RCC 7860 (cell line): ENCODE data around the gene RSPH9.
"Not testable (repeated sequence)": the region's sequence is repeated elsewhere in the genome, so short reads cannot be mapped to it uniquely, and the experiment has no call there.

Source experiments
- DNase-seq: peaks from one replicate; pipeline ENCODE4 v3.0.0-alpha.2; 2015; ENCODE audit warnings: low spot score
- FAIRE-seq: peaks from 2 replicates; lab custom pipeline; 2012; peaks lifted over from hg19 to GRCh38; lab: Jason Lieb, UNC

RSPH9 gene

GRCh38 chr6:43628393-43629103 is 16.3 kb upstream of the RSPH9 start:
- FAIRE-seq (no peak), DNase-seq (no peak)

DNA sequence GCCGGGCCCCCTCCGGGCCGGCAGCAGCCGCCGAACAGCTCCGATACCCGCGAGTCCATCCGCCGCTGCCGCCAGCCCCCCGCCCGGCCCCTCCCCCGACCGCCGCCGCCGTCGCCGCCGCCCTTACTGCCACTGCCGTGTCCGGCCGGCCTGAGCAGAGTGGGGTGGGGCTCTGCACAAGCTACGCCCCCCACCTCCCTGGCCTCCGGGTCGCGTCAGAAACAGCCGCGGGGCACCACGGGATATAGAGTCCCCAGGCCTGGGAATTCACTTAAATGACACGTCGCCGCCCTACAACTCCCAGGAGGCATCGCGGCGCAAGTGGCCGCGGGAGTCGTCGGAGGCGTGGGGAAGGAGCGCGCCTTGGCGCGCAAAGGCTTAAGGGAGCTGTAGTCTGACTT is 15.7 kb upstream of the RSPH9 start, which contains the start of gene GTPBP2:
Gene GTPBP2, minus strand, starts transcription at position 161 of the 401 bp plus-strand sequence. Its CDS starts 102 bp downstream, at position 59.
- FAIRE-seq (peak; percentile 72), DNase-seq (peak; percentile 95)

GRCh38 chr6:43629505-43630300 is 15.1 kb upstream of the RSPH9 start:
- DNase-seq (peak; percentile 93), FAIRE-seq (peak; percentile 85)

- FAIRE-seq (no peak), DNase-seq (no peak)
Observed at GRCh38 chr6:43630980-43631619, 13.7 kb upstream of the RSPH9 start.

DNA sequence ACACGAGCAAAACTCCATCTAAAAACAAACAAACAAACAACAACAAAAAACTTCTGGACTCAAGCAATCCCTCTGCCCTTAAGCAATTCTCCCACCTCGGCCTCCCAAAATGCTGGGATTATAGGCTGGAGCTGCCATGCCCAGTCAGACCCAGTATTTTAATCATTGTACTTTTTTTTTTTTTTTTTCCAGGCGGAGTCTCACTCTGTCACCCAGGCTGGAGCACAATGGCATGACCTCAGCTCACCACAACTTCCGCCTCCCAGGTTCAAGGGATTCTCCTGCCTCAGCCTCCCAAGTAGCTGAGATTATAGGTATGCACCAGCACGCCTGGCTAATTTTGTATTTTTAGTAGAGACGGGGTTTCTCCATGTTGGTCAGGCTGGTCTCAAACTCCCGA is 11.8 kb upstream of the RSPH9 start:
- not testable (repeated sequence) for FAIRE-seq
- peak; percentile 14 for DNase-seq

DNA sequence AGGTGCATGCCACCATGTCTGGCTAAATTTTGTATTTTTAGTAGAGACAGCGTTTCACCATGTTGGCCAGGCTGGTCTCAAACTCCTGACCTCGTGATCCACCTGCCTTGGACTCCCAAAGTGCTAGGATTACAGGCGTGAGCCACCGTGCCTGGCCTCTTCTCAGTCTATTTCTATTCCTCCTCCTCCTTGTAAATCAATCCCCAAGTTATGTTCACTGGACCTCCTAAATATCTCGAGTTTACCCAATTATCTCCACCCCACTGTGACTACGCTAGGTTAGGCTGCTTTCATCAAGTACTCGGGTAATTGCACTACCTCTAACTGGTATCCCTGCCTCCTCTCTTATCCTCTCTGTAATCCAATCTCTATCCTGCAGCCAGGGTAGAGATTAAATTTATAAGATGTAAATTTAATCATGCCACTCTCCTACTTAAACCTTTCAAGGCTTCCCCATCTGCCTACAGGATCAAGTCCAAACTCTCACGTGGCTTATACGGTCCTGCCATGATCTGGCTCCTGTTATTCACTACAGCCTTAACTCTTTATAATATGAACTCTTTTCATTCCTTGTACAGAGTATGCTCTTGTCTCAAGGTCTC is 10.0 kb upstream of the RSPH9 start:
- no peak for FAIRE-seq
- no peak for DNase-seq

GRCh38 chr6:43635387-43636307 is 9.2 kb upstream of the RSPH9 start, which contains the start of gene MAD2L1BP:
Gene MAD2L1BP, plus strand, starts transcription at chr6:43635840. Its CDS starts 36 bp downstream, at chr6:43635876.
- FAIRE-seq (no peak), DNase-seq (peak; percentile 42)

DNA sequence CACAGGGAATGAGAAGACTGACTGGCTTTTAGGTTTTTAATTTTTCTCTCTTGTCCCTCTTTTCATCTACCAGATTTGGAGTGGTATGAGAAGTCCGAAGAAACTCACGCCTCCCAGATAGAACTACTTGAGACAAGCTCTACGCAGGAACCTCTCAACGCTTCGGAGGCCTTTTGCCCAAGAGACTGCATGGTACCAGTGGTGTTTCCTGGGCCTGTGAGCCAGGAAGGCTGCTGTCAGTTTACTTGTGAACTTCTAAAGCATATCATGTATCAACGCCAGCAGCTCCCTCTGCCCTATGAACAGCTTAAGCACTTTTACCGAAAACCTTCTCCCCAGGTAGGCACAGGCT is 8.6 kb upstream of the RSPH9 start:
- DNase-seq = no peak
- no peak for FAIRE-seq

DNA sequence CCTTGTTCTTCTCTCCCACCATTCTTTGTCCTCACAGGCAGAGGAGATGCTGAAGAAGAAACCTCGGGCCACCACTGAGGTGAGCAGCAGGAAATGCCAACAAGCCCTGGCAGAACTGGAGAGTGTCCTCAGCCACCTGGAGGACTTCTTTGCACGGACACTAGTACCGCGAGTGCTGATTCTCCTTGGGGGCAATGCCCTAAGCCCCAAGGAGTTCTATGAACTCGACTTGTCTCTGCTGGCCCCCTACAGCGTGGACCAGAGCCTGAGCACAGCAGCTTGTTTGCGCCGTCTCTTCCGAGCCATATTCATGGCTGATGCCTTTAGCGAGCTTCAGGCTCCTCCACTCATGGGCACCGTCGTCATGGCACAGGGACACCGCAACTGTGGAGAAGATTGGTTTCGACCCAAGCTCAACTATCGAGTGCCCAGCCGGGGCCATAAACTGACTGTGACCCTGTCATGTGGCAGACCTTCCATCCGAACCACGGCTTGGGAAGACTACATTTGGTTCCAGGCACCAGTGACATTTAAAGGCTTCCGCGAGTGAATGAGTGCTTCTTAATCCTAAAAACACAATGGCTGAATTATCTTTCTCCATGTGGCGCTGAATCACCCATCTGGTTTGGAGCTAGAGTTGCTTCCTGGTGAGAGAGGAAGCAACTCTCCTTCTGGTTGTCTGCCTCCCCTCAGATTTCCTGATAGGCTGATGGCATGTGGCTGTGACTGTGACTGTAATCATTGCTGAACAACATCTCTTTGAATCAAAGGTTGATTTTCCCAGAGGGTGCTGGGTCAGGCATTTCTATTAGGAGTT is 4.6 kb upstream of the RSPH9 start:
- FAIRE-seq (no peak), DNase-seq (no peak)

DNA sequence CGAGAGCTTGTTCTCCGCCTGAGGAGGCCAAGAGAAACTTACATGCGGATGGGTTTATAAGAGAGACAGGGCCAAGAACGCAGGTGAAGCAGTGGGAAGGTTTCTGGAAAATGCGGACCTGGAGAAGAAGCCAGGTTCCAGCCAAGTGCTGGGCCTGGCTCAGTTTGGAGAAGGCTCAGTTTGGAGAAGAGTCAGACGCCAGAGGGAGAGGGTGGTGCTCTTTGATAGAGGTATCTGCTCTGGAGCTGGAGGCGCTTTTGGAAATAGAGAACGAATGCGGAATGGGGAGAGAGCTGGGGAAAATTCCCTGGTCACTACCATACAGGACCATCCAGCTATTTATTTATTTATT is 753 bp downstream of the RSPH9 start:
- DNase-seq = no peak
- FAIRE-seq = no peak

- DNase-seq (no peak), FAIRE-seq (no peak)
Observed at GRCh38 chr6:43647613-43648012, 2.8 kb downstream of the RSPH9 start.

- DNase-seq (no peak), FAIRE-seq (no peak)
Observed at GRCh38 chr6:43648248-43648647, 3.4 kb downstream of the RSPH9 start.

GRCh38 chr6:43652822-43653221 is 8.0 kb downstream of the RSPH9 start:
- FAIRE-seq = not testable (repeated sequence)

GRCh38 chr6:43657221-43657802 is 12.5 kb downstream of the RSPH9 start:
- FAIRE-seq (no peak), DNase-seq (no peak)

More at GRCh38 chr6:43652822-43653221, 8.0 kb downstream of the RSPH9 start:
- DNase-seq = not testable (repeated sequence)

DNA sequence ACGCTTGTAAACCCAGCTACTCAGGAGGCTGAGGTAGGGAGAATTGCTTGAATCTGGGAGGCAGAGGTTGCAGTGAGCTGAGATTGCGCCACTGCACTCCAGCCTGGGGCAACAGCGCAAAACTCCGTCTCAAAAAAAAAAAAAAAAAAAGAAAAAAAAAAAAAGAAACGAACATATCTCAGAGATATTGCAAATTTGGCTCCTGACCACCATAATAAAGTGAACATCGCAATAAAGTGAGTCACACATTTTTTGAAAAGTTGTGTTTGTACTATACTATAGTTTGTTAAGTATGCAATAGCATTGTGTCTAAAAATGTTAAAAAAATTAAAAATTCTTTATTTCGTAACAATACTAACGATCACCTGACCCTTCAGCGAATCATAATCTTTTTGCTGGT is 13.3 kb downstream of the RSPH9 start:
- FAIRE-seq (no peak), DNase-seq (no peak)

GRCh38 chr6:43662948-43663347 is 18.1 kb downstream of the RSPH9 start:
- not testable (repeated sequence) for FAIRE-seq, DNase-seq

DNA sequence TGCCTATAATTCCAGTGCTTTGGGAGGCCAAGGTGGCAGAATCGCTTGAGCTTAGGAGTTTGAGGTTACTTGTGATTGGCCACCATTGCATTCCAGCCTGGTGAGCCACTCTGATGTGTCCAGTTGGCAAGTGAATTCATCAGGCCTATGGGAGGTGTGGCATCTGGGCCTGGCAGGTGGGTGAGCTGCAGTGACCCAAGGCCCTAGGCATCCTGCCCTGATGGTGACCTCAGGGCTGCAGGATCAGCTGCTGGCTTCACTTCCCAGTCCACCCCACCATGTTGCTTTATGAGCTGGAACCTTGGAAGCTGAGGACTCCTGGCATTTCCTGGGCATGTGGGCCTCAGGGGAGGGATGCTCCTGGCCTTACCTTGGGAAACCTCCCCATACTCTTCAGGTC is 20.5 kb downstream of the RSPH9 start:
- peak; percentile 85 for DNase-seq
- peak; percentile 23 for FAIRE-seq

DNA sequence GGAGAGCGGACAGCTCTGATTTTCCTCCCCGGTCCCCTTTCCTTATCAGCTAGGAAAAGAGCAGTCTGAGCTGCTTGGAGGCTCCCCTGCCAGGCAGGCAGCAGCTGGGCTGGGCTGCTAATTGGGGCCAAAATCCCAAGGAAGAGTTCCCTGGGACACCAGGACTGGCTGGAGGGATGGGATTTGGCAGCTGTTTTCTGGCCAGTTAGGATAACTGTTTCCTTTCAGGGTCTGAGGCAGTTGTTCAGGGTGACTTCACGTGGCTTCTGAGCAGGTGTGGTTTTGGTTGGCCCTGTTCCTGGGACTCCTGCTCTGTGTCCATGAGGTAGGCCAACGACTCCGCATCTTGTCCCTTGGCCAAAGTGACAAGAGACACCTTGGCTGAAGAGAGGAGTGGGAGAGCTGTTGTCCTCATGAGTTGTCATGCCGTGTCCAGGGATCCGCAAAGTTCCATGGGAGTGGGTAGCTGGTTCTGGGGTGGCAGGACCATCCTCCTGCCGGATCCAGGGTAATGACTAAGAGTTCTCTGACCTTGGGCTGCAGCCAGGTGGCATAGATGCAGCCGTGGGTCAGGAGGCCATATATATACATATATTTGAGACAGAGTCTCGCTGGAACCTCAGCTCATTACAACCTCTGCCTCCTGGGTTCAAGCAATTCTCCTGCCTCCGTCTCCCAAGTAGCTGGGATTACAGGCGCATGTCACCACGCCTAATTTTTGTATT is 21.5 kb downstream of the RSPH9 start:
- no peak for FAIRE-seq
- DNase-seq = no peak
